Sigmoid colon (tissue), 7 donors: ENCODE measurements around the gene SLC12A9. TPM values are rescaled to one million over a fixed set of nuclear protein-coding genes. Genes with fewer than 3 reads are reported as not detected.

Experiments
- DNase-seq: peaks from one replicate; pipeline ENCODE4 v3.0.0-alpha.2; 2019
- H3K27ac ChIP-seq, 4 donors: fragments of 200-600 bp; sonication (generic); one replicate each; pipeline ENCODE4 v1.5.1; 2016 to 2019; ENCODE audit warnings: mild to moderate bottlenecking in 1 of 4
- H3K27me3 ChIP-seq, 3 donors: fragments of 200-600 bp; sonication (generic); one replicate each; pipeline ENCODE4 v1.5.1; 2019; ENCODE audit warnings: mild to moderate bottlenecking in 1 of 3
- H3K36me3 ChIP-seq, 4 donors: fragments of 200-600 bp; sonication (generic); one replicate each; pipeline ENCODE4 v1.5.1; 2016 to 2019
- H3K4me1 ChIP-seq, 4 donors: fragments of 200-600 bp; sonication (generic); one replicate each; pipeline ENCODE4 v1.5.1; 2017 to 2019
- H3K4me3 ChIP-seq, 4 donors: fragments of 200-600 bp; sonication (generic); one replicate each; pipeline ENCODE4 v1.5.1; 2017 to 2019; ENCODE audit warnings: mild to moderate bottlenecking in 2 of 4, moderate library complexity in 1 of 4
- H3K9me3 ChIP-seq, 4 donors: fragments of 200-600 bp in 3 of 4; sonication (generic) in 3 of 4; one replicate each; pipeline versions ENCODE4 v1.5.1 to v1.6.1; 2013 to 2019
- CTCF ChIP-seq, 4 experiments: fragments of 450-650 bp in 3 of 4; fragments of 200-600 bp in 1 of 4; IDR thresholded peaks; one replicate each; pipeline ENCODE4 v1.5.1; 2016 to 2019; ENCODE audit warnings: antibody characterized with exemption in 4 of 4, mild to moderate bottlenecking in 3 of 4, moderate library complexity in 2 of 4
- EP300 ChIP-seq, 4 donors: sonication (generic); formaldehyde crosslinking; IDR thresholded peaks; one replicate each; pipeline ENCODE4 v1.6.1; 2017; ENCODE audit warnings: antibody characterized with exemption in 4 of 4
- POLR2A ChIP-seq, 2 donors: fragments of 450-650 bp; IDR thresholded peaks; one replicate each; pipeline ENCODE4 v1.6.1; 2016; ENCODE audit warnings: antibody characterized with exemption in 2 of 2, mild to moderate bottlenecking in 2 of 2, moderate library complexity in 2 of 2
- POLR2AphosphoS5 ChIP-seq, 4 donors: sonication (generic); formaldehyde crosslinking; IDR thresholded peaks; one replicate each; pipeline ENCODE4 v1.6.1; 2017; ENCODE audit warnings: antibody characterized with exemption in 4 of 4
- WGBS, 2 donors: extraction: QIAGEN DNeasy Blood & Tissue Kit; methylation state at CpG; one replicate each; pipeline ENCODE4 v1.1.7; 2013; 5-methylcytosine and 5-hydroxymethylcytosine counted together
- intact Hi-C: fragments of 100-400 bp; cut with DNase I; formaldehyde crosslinking; loops from one replicate; pipeline ENCODE4 v1.15.1; 2023
- polyA plus RNA-seq, 3 donors: library from polyadenylated mRNA; stranded (reverse); fragments of 200-250 nt; gene quantifications; one replicate each; pipeline ENCODE4 v1.2.3, GENCODE V29; 2013
- total RNA-seq, 4 donors: library from RNA; depleted of rRNA; stranded (reverse); fragments of >200 nt; gene quantifications; one replicate each; pipeline ENCODE4 v1.1.0, GENCODE V29; 2016
- donor health status: healthy with polysubstance abuse.
- donor health status: Bipolar disorder and iron deficiency.
- donor health status: healthy.

The SLC12A9 gene
- total and polyA plus RNA-seq, 7 donors = 2.5 to 34.2 (median 12.1) TPM

- H3K27ac ChIP-seq = no peak overlapping the region
- no peak overlapping the region for H3K4me3 ChIP-seq
- TF ChIP-seq POLR2A (IDR thresholded peaks at IDR 0.05) = no peak
- no peak for TF ChIP-seq CTCF (IDR thresholded peaks at IDR 0.05)
- TF ChIP-seq EP300 (IDR thresholded peaks at IDR 0.05) = no peak
- no peak for TF ChIP-seq POLR2AphosphoS5 (IDR thresholded peaks at IDR 0.05)
- H3K9me3 ChIP-seq = no peaks in the 10 kb centered on the region
- 90 to 93% methylated on average over 18 of the region's 18 CpGs for WGBS, 2 donors
- H3K4me1 ChIP-seq = peaks cover 0 to 7% (median 5%) of the 10 kb centered on the region in 4 donors
- DNase-seq = no peak
- H3K27me3 ChIP-seq = no peaks in the 10 kb centered on the region
- H3K36me3 ChIP-seq = peaks cover 0 to 48% (median 14%) of the 10 kb centered on the region in 4 donors
- intact Hi-C loops = loop anchor here (10.0 kb wide), 1 partner anchor 386 kb away; the partner anchor contains the start of gene TSC22D4
These were observed 8.4 kb downstream of the SLC12A9 start for GRCh38 chr7:100860702-100861615.

- TF ChIP-seq CTCF (IDR thresholded peaks at IDR 0.05) = no peak
- no peak for TF ChIP-seq EP300 (IDR thresholded peaks at IDR 0.05)
- TF ChIP-seq POLR2A (IDR thresholded peaks at IDR 0.05) = no peak
- no peak for TF ChIP-seq POLR2AphosphoS5 (IDR thresholded peaks at IDR 0.05)
- H3K27me3 ChIP-seq = no peaks in the 10 kb centered on the region
- no peaks in the 10 kb centered on the region for H3K9me3 ChIP-seq
- WGBS, 2 donors = 92 to 94% methylated on average over 14 of the region's 14 CpGs
- DNase-seq = no peak
- no peak overlapping the region for H3K27ac ChIP-seq
- H3K4me1 ChIP-seq = peaks cover 0 to 13% (median 11%) of the 10 kb centered on the region in 4 donors
- H3K4me3 ChIP-seq = no peak overlapping the region
- intact Hi-C loops = loop anchor here (10.0 kb wide), 1 partner anchor 387 kb away; the partner anchor contains the start of gene TSC22D4
- H3K36me3 ChIP-seq = peaks cover 0 to 46% (median 14%) of the 10 kb centered on the region in 4 donors
These were observed 9.1 kb downstream of the SLC12A9 start for GRCh38 chr7:100861616-100861985.

- no peaks in the 10 kb centered on the region for H3K27me3 ChIP-seq
- TF ChIP-seq POLR2AphosphoS5 (IDR thresholded peaks at IDR 0.05) (no peak), EP300 (IDR thresholded peaks at IDR 0.05) (no peak), CTCF (IDR thresholded peaks at IDR 0.05) (no peak), POLR2A (IDR thresholded peaks at IDR 0.05) (no peak)
- H3K4me1 ChIP-seq = peaks cover 0 to 30% (median 23%) of the 10 kb centered on the region in 4 donors
- H3K4me3 ChIP-seq = no peak overlapping the region
- no peak for DNase-seq
- H3K36me3 ChIP-seq = peaks cover 0 to 41% (median 14%) of the 10 kb centered on the region in 4 donors
- 51 to 61% methylated on average over 10 of the region's 10 CpGs for WGBS, 2 donors
- intact Hi-C loops = loop anchor here (10.0 kb wide), 1 partner anchor 389 kb away; the partner anchor contains the start of gene TSC22D4
- no peaks in the 10 kb centered on the region for H3K9me3 ChIP-seq
- no peak overlapping the region for H3K27ac ChIP-seq
These were observed 11.0 kb downstream of the SLC12A9 start for GRCh38 chr7:100863406-100863950.

GRCh38 chr7:100864263-100864845 is 11.8 kb downstream of the SLC12A9 start:
- intact Hi-C loops = loop anchor here (10.0 kb wide), 1 partner anchor 390 kb away; the partner anchor contains the start of gene TSC22D4
- H3K27me3 ChIP-seq = no peaks in the 10 kb centered on the region
- H3K4me1 ChIP-seq = peaks cover 0 to 38% (median 32%) of the 10 kb centered on the region in 4 donors
- WGBS, 2 donors = 93% methylated on average over 12 of the region's 12 CpGs
- no peak overlapping the region for H3K27ac ChIP-seq
- no peaks in the 10 kb centered on the region for H3K9me3 ChIP-seq
- H3K36me3 ChIP-seq = peaks cover 0 to 33% (median 14%) of the 10 kb centered on the region in 4 donors
- no peak overlapping the region for H3K4me3 ChIP-seq
- DNase-seq = no peak
- TF ChIP-seq EP300 (IDR thresholded peaks at IDR 0.05) = no peak
- no peak for TF ChIP-seq POLR2A (IDR thresholded peaks at IDR 0.05)
- TF ChIP-seq CTCF (IDR thresholded peaks at IDR 0.05) = no peak
- no peak for TF ChIP-seq POLR2AphosphoS5 (IDR thresholded peaks at IDR 0.05)
